HL-60 (cell line): ENCODE measurements around the gene MPRIP.

Experiments
- GABPA ChIP-seq: IDR thresholded peaks from 2 replicates; pipeline ENCODE4 v1.6.1; 2012; ENCODE audit warnings: low read depth
- POLR2AphosphoS5 ChIP-seq: IDR thresholded peaks from 2 replicates; pipeline ENCODE4 v1.6.1; 2012; ENCODE audit warnings: low read depth
- TF ChIP-seq, protein P1 (sequence below): IDR thresholded peaks from one replicate; pipeline ENCODE4 v1.5.1; 2011; ENCODE audit warnings: low read length, control low read depth, inconsistent platforms; ENCODE audit not compliant: insufficient read depth
- TF ChIP-seq, protein P2 (sequence below): IDR thresholded peaks from 2 replicates; pipeline ENCODE4 v1.6.1; 2012; ENCODE audit warnings: low read depth; ENCODE audit not compliant: insufficient replicate concordance

DNA sequence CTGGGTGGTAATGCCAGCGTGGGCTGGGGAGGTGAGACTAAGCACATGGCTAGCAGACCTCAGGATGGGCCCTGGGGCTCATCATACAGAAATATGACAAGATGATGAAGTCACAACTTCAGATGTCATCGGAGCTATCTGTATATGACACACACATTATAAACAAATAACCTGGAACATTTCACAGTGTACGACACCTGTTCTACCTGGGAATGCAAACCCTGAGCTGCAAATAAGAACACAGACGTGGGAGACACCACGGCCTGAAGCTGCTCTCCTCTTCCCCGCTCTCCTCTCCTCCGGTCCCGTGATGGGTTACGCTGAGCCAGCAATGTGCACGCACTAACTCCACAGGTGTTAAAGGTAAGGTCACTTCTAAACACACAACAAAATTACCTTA, 159.0 kb downstream of the MPRIP start:
- TF ChIP-seq, protein P1, sequence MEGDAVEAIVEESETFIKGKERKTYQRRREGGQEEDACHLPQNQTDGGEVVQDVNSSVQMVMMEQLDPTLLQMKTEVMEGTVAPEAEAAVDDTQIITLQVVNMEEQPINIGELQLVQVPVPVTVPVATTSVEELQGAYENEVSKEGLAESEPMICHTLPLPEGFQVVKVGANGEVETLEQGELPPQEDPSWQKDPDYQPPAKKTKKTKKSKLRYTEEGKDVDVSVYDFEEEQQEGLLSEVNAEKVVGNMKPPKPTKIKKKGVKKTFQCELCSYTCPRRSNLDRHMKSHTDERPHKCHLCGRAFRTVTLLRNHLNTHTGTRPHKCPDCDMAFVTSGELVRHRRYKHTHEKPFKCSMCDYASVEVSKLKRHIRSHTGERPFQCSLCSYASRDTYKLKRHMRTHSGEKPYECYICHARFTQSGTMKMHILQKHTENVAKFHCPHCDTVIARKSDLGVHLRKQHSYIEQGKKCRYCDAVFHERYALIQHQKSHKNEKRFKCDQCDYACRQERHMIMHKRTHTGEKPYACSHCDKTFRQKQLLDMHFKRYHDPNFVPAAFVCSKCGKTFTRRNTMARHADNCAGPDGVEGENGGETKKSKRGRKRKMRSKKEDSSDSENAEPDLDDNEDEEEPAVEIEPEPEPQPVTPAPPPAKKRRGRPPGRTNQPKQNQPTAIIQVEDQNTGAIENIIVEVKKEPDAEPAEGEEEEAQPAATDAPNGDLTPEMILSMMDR = no peak
- TF ChIP-seq POLR2AphosphoS5 = no peak
- no peak for TF ChIP-seq GABPA
- TF ChIP-seq, protein P2, sequence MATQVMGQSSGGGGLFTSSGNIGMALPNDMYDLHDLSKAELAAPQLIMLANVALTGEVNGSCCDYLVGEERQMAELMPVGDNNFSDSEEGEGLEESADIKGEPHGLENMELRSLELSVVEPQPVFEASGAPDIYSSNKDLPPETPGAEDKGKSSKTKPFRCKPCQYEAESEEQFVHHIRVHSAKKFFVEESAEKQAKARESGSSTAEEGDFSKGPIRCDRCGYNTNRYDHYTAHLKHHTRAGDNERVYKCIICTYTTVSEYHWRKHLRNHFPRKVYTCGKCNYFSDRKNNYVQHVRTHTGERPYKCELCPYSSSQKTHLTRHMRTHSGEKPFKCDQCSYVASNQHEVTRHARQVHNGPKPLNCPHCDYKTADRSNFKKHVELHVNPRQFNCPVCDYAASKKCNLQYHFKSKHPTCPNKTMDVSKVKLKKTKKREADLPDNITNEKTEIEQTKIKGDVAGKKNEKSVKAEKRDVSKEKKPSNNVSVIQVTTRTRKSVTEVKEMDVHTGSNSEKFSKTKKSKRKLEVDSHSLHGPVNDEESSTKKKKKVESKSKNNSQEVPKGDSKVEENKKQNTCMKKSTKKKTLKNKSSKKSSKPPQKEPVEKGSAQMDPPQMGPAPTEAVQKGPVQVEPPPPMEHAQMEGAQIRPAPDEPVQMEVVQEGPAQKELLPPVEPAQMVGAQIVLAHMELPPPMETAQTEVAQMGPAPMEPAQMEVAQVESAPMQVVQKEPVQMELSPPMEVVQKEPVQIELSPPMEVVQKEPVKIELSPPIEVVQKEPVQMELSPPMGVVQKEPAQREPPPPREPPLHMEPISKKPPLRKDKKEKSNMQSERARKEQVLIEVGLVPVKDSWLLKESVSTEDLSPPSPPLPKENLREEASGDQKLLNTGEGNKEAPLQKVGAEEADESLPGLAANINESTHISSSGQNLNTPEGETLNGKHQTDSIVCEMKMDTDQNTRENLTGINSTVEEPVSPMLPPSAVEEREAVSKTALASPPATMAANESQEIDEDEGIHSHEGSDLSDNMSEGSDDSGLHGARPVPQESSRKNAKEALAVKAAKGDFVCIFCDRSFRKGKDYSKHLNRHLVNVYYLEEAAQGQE = no peak
